ENCODE results near the gene HMCN2.

HMCN2 gene

GRCh38 chr9:130478152-130478551 is 212.6 kb downstream of the HMCN2 start:
- in situ Hi-C loops (cut with MboI; ENCODE audit: low sequenced_read_pairs, unreplicated experiment) = no loop called here
- DNase-seq (ENCODE audit: low spot score) = no peak
- no peak for TF ChIP-seq CTCF (IDR thresholded peaks at IDR 0.05; ENCODE audit: borderline replicate concordance, control extremely low read depth, extremely low read depth, insufficient read depth, missing control alignments)

DNA sequence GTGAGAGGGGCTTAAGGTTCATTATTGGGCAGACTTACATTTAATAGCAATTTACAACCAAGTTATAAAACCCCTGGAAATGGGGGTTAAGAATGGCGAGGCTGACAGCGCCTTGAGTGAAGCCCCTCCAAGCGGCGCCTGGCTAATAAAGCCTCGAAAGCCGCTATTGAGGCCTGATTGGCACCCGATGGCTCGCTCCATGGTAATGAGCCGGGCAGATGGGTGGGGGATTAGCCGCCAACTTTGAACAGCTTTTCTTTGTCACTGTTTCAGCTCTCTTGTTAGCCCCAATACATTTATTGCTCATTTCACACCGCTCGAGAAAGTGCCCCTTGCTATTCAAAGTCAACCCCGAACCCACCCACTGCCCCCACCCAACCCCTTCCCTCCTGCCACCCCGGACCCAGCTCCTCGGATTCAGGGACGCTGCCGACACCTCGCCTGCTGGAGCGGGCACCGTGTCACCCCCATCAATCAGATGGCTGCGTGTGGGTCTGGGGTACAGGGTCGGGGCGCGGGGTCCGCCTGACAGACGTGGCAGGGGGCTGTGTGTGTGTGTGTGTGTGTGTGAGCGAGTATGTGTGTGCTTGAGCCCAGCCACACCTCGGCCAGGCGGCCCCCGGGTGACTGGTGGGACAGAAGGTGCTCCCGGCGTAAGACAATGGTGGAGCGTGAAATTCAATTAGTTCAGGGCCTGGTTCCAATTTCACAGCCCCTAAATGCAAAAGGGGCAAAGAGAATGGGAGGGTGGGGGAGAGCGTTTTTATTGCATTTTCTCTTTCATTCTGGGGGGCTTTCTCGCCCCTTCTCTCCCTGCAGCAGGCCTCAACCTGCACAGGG is 213.4 kb downstream of the HMCN2 start:
- DNase-seq (ENCODE audit: low spot score) = no peak
- in situ Hi-C loops (cut with MboI; ENCODE audit: low sequenced_read_pairs, unreplicated experiment) = no loop called here
- no peak for TF ChIP-seq CTCF (IDR thresholded peaks at IDR 0.05; ENCODE audit: borderline replicate concordance, control extremely low read depth, extremely low read depth, insufficient read depth, missing control alignments)

GRCh38 chr9:130479587-130479986 is 214.0 kb downstream of the HMCN2 start:
- no peak for DNase-seq (ENCODE audit: low spot score)
- in situ Hi-C loops (cut with MboI; ENCODE audit: low sequenced_read_pairs, unreplicated experiment) = no loop called here
- TF ChIP-seq CTCF (IDR thresholded peaks at IDR 0.05; ENCODE audit: borderline replicate concordance, control extremely low read depth, extremely low read depth, insufficient read depth, missing control alignments) = no peak

DNA sequence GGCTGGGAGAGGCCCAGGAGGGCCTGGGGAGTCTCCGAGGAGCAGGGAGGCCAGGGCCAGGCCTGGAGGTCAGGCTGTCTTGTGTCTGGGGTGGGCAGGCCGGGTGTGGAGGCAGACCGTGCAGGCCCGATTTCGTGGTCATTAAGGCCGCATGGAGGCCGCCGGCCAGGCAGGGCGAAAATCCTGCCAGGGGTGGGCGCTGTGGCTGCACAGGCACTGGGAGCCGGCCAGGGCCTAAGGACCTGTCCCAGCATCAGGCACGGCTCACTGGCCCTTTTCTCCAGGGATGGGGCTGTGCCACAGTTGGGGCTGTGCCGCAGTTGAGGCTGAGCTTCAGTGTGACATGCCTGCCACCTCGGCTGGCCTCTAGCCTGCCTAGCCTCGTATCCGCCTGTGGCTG is 215.1 kb downstream of the HMCN2 start:
- in situ Hi-C loops (cut with MboI; ENCODE audit: low sequenced_read_pairs, unreplicated experiment) = no loop called here
- TF ChIP-seq CTCF (IDR thresholded peaks at IDR 0.05; ENCODE audit: borderline replicate concordance, control extremely low read depth, extremely low read depth, insufficient read depth, missing control alignments) = no peak
- DNase-seq (ENCODE audit: low spot score) = no peak

GRCh38 chr9:130482463-130482862 is 216.9 kb downstream of the HMCN2 start:
- in situ Hi-C loops (cut with MboI; ENCODE audit: low sequenced_read_pairs, unreplicated experiment) = no loop called here
- TF ChIP-seq CTCF (IDR thresholded peaks at IDR 0.05; ENCODE audit: borderline replicate concordance, control extremely low read depth, extremely low read depth, insufficient read depth, missing control alignments) = no peak
- no peak for DNase-seq (ENCODE audit: low spot score)

DNA sequence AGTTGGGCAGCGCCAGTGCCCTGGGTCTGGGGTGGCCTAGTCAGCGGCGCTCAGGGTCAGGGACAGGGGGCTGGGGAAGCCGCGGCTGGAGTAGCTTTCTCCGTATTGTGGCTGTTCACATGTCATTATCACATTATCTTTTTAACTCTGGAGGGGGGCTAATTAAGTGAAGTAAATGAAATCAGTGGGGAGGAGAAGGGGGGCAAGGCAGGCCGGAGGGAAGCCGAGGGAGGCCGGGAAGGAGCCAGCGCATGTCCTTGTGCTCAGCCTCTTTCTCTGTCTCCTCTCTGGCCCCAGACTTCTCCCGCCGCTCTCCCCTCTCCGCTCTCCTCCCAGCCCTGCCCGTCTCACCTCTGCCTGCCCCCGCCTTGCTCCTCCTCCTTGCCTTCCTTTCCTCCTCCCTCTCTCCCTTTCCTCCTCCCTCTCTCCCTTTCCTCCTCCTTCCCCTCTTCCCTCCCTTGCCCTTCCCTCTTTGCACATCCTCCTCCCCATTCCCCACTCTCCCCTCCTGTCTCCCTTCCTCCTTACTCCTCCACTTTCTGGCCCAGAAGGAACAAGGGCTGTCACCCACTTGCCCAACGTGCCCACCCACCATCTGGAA is 217.9 kb downstream of the HMCN2 start:
- no peak for TF ChIP-seq CTCF (IDR thresholded peaks at IDR 0.05; ENCODE audit: borderline replicate concordance, control extremely low read depth, extremely low read depth, insufficient read depth, missing control alignments)
- no peak for DNase-seq (ENCODE audit: low spot score)
- in situ Hi-C loops (cut with MboI; ENCODE audit: low sequenced_read_pairs, unreplicated experiment) = no loop called here
